Measurements from ENCODE around the gene CDH12. TPM values are rescaled to one million over a fixed set of nuclear protein-coding genes. Genes with fewer than 3 reads are reported as not detected.
A peak's percentile ranks its signal among the peaks of the same experiment; 100 is the strongest.
"Not testable (repeated sequence)": the region's sequence is repeated elsewhere in the genome, so short reads cannot be mapped to it uniquely, and the experiment has no call there.

The CDH12 gene
- polyA plus RNA-seq, 2 of the 4 experiments (the other 2 are of a cell fraction), result 0.04 TPM; not detected in 1

- TF ChIP-seq BCL3 (IDR thresholded peaks at IDR 0.05), result no peak
- TF ChIP-seq PHF8 (IDR thresholded peaks at IDR 0.05; ENCODE audit: borderline replicate concordance, low read depth), result no peak
- TF ChIP-seq GATA3 (IDR thresholded peaks at IDR 0.05; ENCODE audit: borderline replicate concordance), result no peak
- TF ChIP-seq RAD21 (conservative IDR thresholded peaks at IDR 0.05 in 1 of 2, IDR thresholded peaks at IDR 0.05 in 1 of 2), result no peak
- no peak for TF ChIP-seq HOXB5 (CRISPR knock-in tag; IDR thresholded peaks at IDR 0.05)
- no peak for TF ChIP-seq HEYL (CRISPR knock-in tag; IDR thresholded peaks at IDR 0.05)
- WGBS (ENCODE audit: missing lambda C conversion rate), result 0% methylated on average over 3 of the region's 4 CpGs
- CTCF ChIA-PET, result no interaction called here
- Histone ChIP-seq H3K4me3 (no peak overlapping the region), H3K27ac (no peak overlapping the region), H3K4me1 (no peaks in the 10 kb centered on the region), H3K9me3 (no peaks in the 10 kb centered on the region), H3K4me2 (no peak overlapping the region)
- POLR2A ChIA-PET, result no interaction called here
- no peak for DNase-seq (ENCODE audit: low read depth in 1 of 2, low spot score in 1 of 2)
- no peak for FAIRE-seq
- no peak for ATAC-seq
These were observed 576.1 kb downstream of the CDH12 start for GRCh38 chr5:22277006-22277405.

GRCh38 chr5:22265855-22266254 is 587.3 kb downstream of the CDH12 start:
- WGBS (ENCODE audit: missing lambda C conversion rate), result 16% methylated on average over 7 of the region's 7 CpGs
- H3K4me1 ChIP-seq; H3K4me2 ChIP-seq; H3K27ac ChIP-seq; DNase-seq (ENCODE audit: low read depth in 1 of 2, low spot score in 1 of 2); H3K4me3 ChIP-seq; ATAC-seq; FAIRE-seq; POLR2A ChIA-PET; CTCF ChIA-PET; H3K9me3 ChIP-seq: not testable (repeated sequence)
- peak; percentile 63 for TF ChIP-seq ZC3H11A (IDR thresholded peaks at IDR 0.05)

- DNase-seq (ENCODE audit: low read depth in 1 of 2, low spot score in 1 of 2) (no peak), ATAC-seq (no peak), FAIRE-seq (no peak)
- Histone ChIP-seq H3K9me3 (no peaks in the 10 kb centered on the region), H3K4me1 (no peaks in the 10 kb centered on the region), H3K27ac (no peak overlapping the region), H3K4me3 (no peak overlapping the region), H3K4me2 (no peak overlapping the region)
- TF ChIP-seq MAZ (IDR thresholded peaks at IDR 0.05; ENCODE audit: borderline replicate concordance, low read depth, low read length) (no peak), ELK1 (IDR thresholded peaks at IDR 0.05; ENCODE audit: low read depth, low read length) (no peak), CTCF (IDR thresholded peaks at IDR 0.05) (no peak), JUNB (IDR thresholded peaks at IDR 0.05) (no peak), ZC3H11A (IDR thresholded peaks at IDR 0.05) (no peak), ATOH8 (CRISPR knock-in tag; IDR thresholded peaks at IDR 0.05; ENCODE audit: low read depth) (no peak), TP53 (CRISPR knock-in tag; IDR thresholded peaks at IDR 0.05) (no peak), MAFK (IDR thresholded peaks at IDR 0.05; ENCODE audit: partially characterized antibody) (no peak), RNF2 (IDR thresholded peaks at IDR 0.05; ENCODE audit: borderline replicate concordance, low read depth) (no peak), POLR2AphosphoS2 (conservative IDR thresholded peaks at IDR 0.05; ENCODE audit: low read length) (no peak), PBX3 (IDR thresholded peaks at IDR 0.05) (no peak), CHD4 (IDR thresholded peaks at IDR 0.05; ENCODE audit: borderline replicate concordance) (no peak)
- POLR2A ChIA-PET, result no interaction called here
- 8% methylated on average over 5 of the region's 5 CpGs for WGBS (ENCODE audit: missing lambda C conversion rate)
- CTCF ChIA-PET, result no interaction called here
These were observed 595.0 kb downstream of the CDH12 start for GRCh38 chr5:22258139-22258538.
